ENCODE results near the gene ERMARD. TPM values are rescaled to one million over a fixed set of nuclear protein-coding genes. Genes with fewer than 3 reads are reported as not detected.

The ERMARD gene
- total and polyA plus RNA-seq, 2 donors (not counting 3 experiments of a cell fraction or from before 2014, with no cell fraction given) = 23.8 to 36.4 TPM

DNA sequence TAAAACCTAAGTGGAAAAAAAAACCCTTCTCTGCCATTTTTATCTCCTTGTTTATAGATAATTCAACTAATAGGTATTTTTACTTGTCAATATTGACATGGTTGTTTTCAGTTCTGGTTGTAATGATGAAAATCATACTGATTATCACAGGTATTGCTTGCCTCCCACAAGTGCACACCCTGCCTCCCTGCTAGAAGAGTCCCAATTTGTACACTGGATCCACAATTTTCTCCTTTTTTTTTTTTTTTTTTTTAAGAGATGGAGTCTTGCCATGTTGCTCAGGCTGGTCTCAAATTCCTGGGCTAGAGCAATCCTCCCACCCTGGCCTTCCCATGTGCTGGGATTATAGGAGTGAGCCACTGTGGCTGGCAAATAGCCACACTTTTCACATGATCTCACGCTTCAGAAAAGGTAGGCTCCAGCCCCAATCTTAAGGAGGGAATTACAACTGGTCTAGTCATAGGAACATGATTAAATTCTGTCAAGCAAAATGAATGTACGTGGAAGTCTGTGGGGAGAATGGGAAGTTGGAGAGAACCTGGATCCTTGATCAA lies 12.4 kb upstream of the ERMARD start:
- CTCF ChIA-PET = no interaction called here
- Histone ChIP-seq H3K4me2 (ENCODE audit: insufficient read depth, low read length) (no peak overlapping the region), H3K4me3 (replicated peaks in 1 of 3; ENCODE audit: insufficient read depth in 1 of 3, low read depth in 1 of 3, low read length in 3 of 3) (no peak overlapping the region), H3K36me3 (ENCODE audit: control insufficient read depth in 2 of 2, extremely low read depth in 1 of 2, insufficient read depth in 2 of 2, low read length in 2 of 2) (no peaks in the 10 kb centered on the region), H3K4me1 (ENCODE audit: control insufficient read depth, extremely low read depth, insufficient read depth, low read length) (no peaks in the 10 kb centered on the region), H4K20me1 (replicated peaks; ENCODE audit: control insufficient read depth, extremely low read depth, insufficient read depth, low read length) (no peaks in the 10 kb centered on the region), H3K27me3 (ENCODE audit: control insufficient read depth in 2 of 2, insufficient read depth in 2 of 2, low read length in 2 of 2) (peaks cover 0 to 8% of the 10 kb centered on the region in 2 experiments), H3K9me1 (replicated peaks; ENCODE audit: control insufficient read depth, extremely low read depth, insufficient read depth, low read length) (no peaks in the 10 kb centered on the region), H3K9ac (replicated peaks; ENCODE audit: extremely low read depth, insufficient read depth, low read length) (no peak overlapping the region), H3K27ac (ENCODE audit: insufficient read depth, low read depth, low read length) (no peak overlapping the region), H3K9me3 (replicated peaks; ENCODE audit: control insufficient read depth, insufficient read depth, low read length) (no peaks in the 10 kb centered on the region), H2AFZ (ENCODE audit: low read depth, low read length) (no peak overlapping the region), H3K79me2 (ENCODE audit: control insufficient read depth, insufficient read depth, low read length) (no peaks in the 10 kb centered on the region)
- DNase-seq (ENCODE audit: low read depth, low spot score) = no peak
- TF ChIP-seq POLR2AphosphoS5 (IDR thresholded peaks at IDR 0.05; ENCODE audit: insufficient read depth, low read depth, low read length) = no peak
- dilution Hi-C loops (cut with MboI; ENCODE audit: extremely low pct_ligation_motif_present, low sequenced_read_pairs) (no loop called here), intact Hi-C loops (cut with micrococcal nuclease) (no loop called here)
- no TSS peak for BruUV-seq (replicated peaks)
- no peak for FAIRE-seq
- POLR2A ChIA-PET = no interaction called here

DNA sequence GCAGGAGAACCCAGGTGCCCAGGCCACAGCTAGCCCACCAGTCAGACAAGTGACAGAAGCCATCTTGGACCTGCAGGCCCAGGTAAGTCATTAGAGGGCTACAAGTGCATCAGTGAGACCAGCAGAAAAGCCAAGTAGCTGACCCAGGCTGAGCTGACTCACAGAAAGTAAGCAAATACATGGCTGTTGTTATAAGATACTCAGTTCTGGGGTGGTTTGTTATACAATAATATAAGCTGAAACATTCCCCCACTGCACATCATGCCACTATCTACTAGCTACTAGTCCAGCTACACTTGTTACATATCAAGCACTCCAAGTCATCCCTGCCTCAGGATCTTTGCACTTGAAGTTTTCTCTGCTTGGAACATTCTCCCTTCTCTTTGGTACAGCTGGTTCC lies 10.1 kb upstream of the ERMARD start:
- no peak overlapping the region for H3K9ac ChIP-seq (replicated peaks; ENCODE audit: extremely low read depth, insufficient read depth, low read length)
- TF ChIP-seq JUN (IDR thresholded peaks at IDR 0.05; ENCODE audit: borderline replicate concordance, insufficient read depth, insufficient read length, low read depth) (no peak), MYC (IDR thresholded peaks at IDR 0.05; ENCODE audit: low read depth, low read length) (no peak), GATA2 (IDR thresholded peaks at IDR 0.05; ENCODE audit: insufficient read depth, insufficient read length, low read depth, low read length) (no peak), EZH2 (IDR thresholded peaks at IDR 0.05; ENCODE audit: borderline replicate concordance, low read depth, low read length, severe bottlenecking) (no peak), POLR2A (IDR thresholded peaks at IDR 0.05; ENCODE audit: low read depth, low read length) (no peak), FOS (IDR thresholded peaks at IDR 0.05; ENCODE audit: borderline replicate concordance, insufficient read depth, low read length) (no peak), POLR2AphosphoS5 (IDR thresholded peaks at IDR 0.05; ENCODE audit: insufficient read depth, low read depth, low read length) (no peak)
- TF ChIP-seq, protein P1, sequence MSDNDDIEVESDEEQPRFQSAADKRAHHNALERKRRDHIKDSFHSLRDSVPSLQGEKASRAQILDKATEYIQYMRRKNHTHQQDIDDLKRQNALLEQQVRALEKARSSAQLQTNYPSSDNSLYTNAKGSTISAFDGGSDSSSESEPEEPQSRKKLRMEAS (IDR thresholded peaks at IDR 0.05; ENCODE audit: insufficient read depth, insufficient read length) = no peak
- TF ChIP-seq, protein P2, sequence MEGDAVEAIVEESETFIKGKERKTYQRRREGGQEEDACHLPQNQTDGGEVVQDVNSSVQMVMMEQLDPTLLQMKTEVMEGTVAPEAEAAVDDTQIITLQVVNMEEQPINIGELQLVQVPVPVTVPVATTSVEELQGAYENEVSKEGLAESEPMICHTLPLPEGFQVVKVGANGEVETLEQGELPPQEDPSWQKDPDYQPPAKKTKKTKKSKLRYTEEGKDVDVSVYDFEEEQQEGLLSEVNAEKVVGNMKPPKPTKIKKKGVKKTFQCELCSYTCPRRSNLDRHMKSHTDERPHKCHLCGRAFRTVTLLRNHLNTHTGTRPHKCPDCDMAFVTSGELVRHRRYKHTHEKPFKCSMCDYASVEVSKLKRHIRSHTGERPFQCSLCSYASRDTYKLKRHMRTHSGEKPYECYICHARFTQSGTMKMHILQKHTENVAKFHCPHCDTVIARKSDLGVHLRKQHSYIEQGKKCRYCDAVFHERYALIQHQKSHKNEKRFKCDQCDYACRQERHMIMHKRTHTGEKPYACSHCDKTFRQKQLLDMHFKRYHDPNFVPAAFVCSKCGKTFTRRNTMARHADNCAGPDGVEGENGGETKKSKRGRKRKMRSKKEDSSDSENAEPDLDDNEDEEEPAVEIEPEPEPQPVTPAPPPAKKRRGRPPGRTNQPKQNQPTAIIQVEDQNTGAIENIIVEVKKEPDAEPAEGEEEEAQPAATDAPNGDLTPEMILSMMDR (IDR thresholded peaks at IDR 0.05; ENCODE audit: extremely low read depth in 1 of 2, insufficient read depth in 1 of 2, low read depth in 1 of 2, low read length in 2 of 2) = no peak
- intact Hi-C loops (cut with micrococcal nuclease) = no loop called here
- H3K4me1 ChIP-seq (ENCODE audit: control insufficient read depth, extremely low read depth, insufficient read depth, low read length) = no peaks in the 10 kb centered on the region
- H4K20me1 ChIP-seq (replicated peaks; ENCODE audit: control insufficient read depth, extremely low read depth, insufficient read depth, low read length) = no peaks in the 10 kb centered on the region
- H3K27me3 ChIP-seq (ENCODE audit: control insufficient read depth in 2 of 2, insufficient read depth in 2 of 2, low read length in 2 of 2) = peaks cover 0 to 4% of the 10 kb centered on the region in 2 experiments
- DNase-seq (ENCODE audit: low read depth, low spot score) (no peak), FAIRE-seq (no peak)
- no peak overlapping the region for H3K4me3 ChIP-seq (replicated peaks in 1 of 3; ENCODE audit: insufficient read depth in 1 of 3, low read depth in 1 of 3, low read length in 3 of 3)
- ChIA-PET POLR2A (no interaction called here), CTCF (interaction anchor here (0.7 kb wide), 1 partner anchor 11 kb away, joined by 4 read pairs; the partner anchor contains the start of genes DYNLT2 and ERMARD)
- no TSS peak for BruUV-seq (replicated peaks)
- dilution Hi-C loops (cut with MboI; ENCODE audit: extremely low pct_ligation_motif_present, low sequenced_read_pairs) = no loop called here
- H3K9me3 ChIP-seq (replicated peaks; ENCODE audit: control insufficient read depth, insufficient read depth, low read length) = no peaks in the 10 kb centered on the region
- H3K9me1 ChIP-seq (replicated peaks; ENCODE audit: control insufficient read depth, extremely low read depth, insufficient read depth, low read length) = no peaks in the 10 kb centered on the region
- H3K4me2 ChIP-seq (ENCODE audit: insufficient read depth, low read length) = no peak overlapping the region
- no peaks in the 10 kb centered on the region for H3K79me2 ChIP-seq (ENCODE audit: control insufficient read depth, insufficient read depth, low read length)
- H3K27ac ChIP-seq (ENCODE audit: insufficient read depth, low read depth, low read length) = no peak overlapping the region
- H2AFZ ChIP-seq (ENCODE audit: low read depth, low read length) = no peak overlapping the region
- H3K36me3 ChIP-seq (ENCODE audit: control insufficient read depth in 2 of 2, extremely low read depth in 1 of 2, insufficient read depth in 2 of 2, low read length in 2 of 2) = no peaks in the 10 kb centered on the region

All from endothelial cell of umbilical vein (primary cell).